HG03280 (cell line): ENCODE measurements around the gene VAV2.

ENCODE experiments used
- ATAC-seq: cut with Tn5 transposase; IDR thresholded peaks from one replicate; pipeline ENCODE4 v1.9.1; 2021; ENCODE audit warnings: mild to moderate bottlenecking, moderate library complexity; ENCODE audit not compliant: unreplicated experiment

VAV2 gene

GRCh38 chr9:134027561-134027960, 35.4 kb upstream of the VAV2 start:
- ATAC-seq: no peak

- no peak for ATAC-seq
Measured at GRCh38 chr9:134026981-134027380, 34.9 kb upstream of the VAV2 start.

GRCh38 chr9:134026581-134026980, 34.5 kb upstream of the VAV2 start:
- ATAC-seq: no peak

GRCh38 chr9:134025606-134026541, 33.8 kb upstream of the VAV2 start:
- peak; percentile 29 for ATAC-seq

GRCh38 chr9:134024828-134025605, 32.9 kb upstream of the VAV2 start, which contains the start of gene BRD3OS:
Gene BRD3OS (plus strand): TSS chr9:134025481. CDS start chr9:134026748, 1,267 bp downstream.
- peak; percentile 87 for ATAC-seq

GRCh38 chr9:134024214-134024792, 32.2 kb upstream of the VAV2 start:
- ATAC-seq: no peak

- no peak for ATAC-seq
Measured at GRCh38 chr9:134014946-134015345, 22.8 kb upstream of the VAV2 start.

- no peak for ATAC-seq
Measured at GRCh38 chr9:134011401-134011800, 19.3 kb upstream of the VAV2 start.

- ATAC-seq: no peak
Measured at GRCh38 chr9:134010310-134011173, 18.4 kb upstream of the VAV2 start.

- ATAC-seq: no peak
Measured at GRCh38 chr9:134007571-134007970, 15.4 kb upstream of the VAV2 start.

- no peak for ATAC-seq
Measured at GRCh38 chr9:134007150-134007549, 15.0 kb upstream of the VAV2 start.

GRCh38 chr9:134005381-134005780, 13.3 kb upstream of the VAV2 start:
- ATAC-seq: no peak

- no peak for ATAC-seq
Measured at GRCh38 chr9:134004881-134005280, 12.8 kb upstream of the VAV2 start.

GRCh38 chr9:134004131-134004873, 12.2 kb upstream of the VAV2 start:
- no peak for ATAC-seq

GRCh38 chr9:134003237-134003636, 11.1 kb upstream of the VAV2 start:
- no peak for ATAC-seq

- ATAC-seq: no peak
Measured at GRCh38 chr9:134002796-134003195, 10.7 kb upstream of the VAV2 start.

- no peak for ATAC-seq
Measured at GRCh38 chr9:133999851-134000265, 7.7 kb upstream of the VAV2 start.

GRCh38 chr9:133998915-133999595, 6.9 kb upstream of the VAV2 start:
- no peak for ATAC-seq

GRCh38 chr9:133997584-133997983, 5.5 kb upstream of the VAV2 start:
- ATAC-seq: no peak
